Activated CD8-positive, alpha-beta memory T cell treated with anti-CD3 and anti-CD28 coated beads for 36 hours (primary cell): ENCODE results near the gene LGR6. TPM values are rescaled to one million over a fixed set of nuclear protein-coding genes. Genes with fewer than 3 reads are reported as not detected.
"Not testable (repeated sequence)": the region's sequence is repeated elsewhere in the genome, so short reads cannot be mapped to it uniquely, and the experiment has no call there.

Experiments
- CTCF ChIA-PET: fragments of 350-600 bp; sonication (Branson Sonifier 250); formaldehyde crosslinking; loops from one replicate; lab custom pipeline; 2021; ENCODE audit warnings: antibody characterized with exemption; lab: Charles Lee
- POLR2A ChIA-PET: fragments of 350-600 bp; sonication (Branson Sonifier 250); formaldehyde crosslinking; loops from one replicate; lab custom pipeline; 2021; ENCODE audit warnings: antibody characterized with exemption; lab: Charles Lee
- total RNA-seq, 2 experiments: library from RNA; stranded (reverse); gene quantifications; one replicate each; pipeline ENCODE4 v1.2.3, GENCODE V29; 2021

Gene LGR6
- total RNA-seq, 2 experiments from 2014 or later: 0.08 to 0.11 TPM

DNA sequence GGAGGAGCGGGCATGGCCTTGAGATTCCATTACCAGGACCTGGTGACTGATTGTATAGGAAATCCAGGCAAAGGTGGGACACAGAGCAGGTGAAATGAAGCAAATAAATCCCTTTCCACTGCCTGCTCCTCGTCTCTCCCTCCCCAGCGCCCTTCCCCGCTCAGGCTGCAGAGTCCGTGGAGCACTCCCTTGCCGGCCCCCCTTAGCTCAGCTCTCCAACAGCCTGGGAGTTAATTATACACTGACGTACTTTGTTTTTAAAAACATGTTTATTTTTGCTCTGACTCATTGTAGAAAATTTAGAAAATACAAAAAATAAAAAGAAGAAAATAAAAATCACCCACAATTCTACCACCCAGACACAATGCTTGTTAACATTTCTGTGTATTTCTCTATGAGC is 61.7 kb downstream of the LGR6 start:
- ChIA-PET CTCF (interaction anchor here (1.0 kb wide), 1 partner anchor 60 kb away, joined by 4 read pairs; no protein-coding TSS in a partner anchor), POLR2A (no interaction called here)

DNA sequence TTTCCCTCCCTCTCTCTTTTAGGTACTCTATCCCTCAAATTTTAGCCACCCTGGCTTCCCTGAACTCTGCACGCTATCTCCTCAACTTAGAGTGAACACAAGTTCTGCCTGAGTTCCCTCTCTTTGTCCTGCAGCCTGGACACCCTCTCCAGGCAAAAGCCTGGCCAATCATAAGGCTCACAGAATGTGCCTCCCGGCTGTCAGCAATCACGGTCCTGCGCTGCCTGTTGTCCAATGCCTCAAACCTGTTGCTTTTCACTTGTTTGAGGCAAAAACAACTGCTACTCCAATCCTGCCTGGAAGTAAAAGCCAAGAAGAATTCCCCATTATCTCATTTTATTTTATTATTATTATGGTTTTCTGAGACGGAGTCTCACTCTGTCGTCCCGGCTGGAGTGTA is 66.1 kb downstream of the LGR6 start:
- POLR2A ChIA-PET: no interaction called here
- CTCF ChIA-PET: no interaction called here

DNA sequence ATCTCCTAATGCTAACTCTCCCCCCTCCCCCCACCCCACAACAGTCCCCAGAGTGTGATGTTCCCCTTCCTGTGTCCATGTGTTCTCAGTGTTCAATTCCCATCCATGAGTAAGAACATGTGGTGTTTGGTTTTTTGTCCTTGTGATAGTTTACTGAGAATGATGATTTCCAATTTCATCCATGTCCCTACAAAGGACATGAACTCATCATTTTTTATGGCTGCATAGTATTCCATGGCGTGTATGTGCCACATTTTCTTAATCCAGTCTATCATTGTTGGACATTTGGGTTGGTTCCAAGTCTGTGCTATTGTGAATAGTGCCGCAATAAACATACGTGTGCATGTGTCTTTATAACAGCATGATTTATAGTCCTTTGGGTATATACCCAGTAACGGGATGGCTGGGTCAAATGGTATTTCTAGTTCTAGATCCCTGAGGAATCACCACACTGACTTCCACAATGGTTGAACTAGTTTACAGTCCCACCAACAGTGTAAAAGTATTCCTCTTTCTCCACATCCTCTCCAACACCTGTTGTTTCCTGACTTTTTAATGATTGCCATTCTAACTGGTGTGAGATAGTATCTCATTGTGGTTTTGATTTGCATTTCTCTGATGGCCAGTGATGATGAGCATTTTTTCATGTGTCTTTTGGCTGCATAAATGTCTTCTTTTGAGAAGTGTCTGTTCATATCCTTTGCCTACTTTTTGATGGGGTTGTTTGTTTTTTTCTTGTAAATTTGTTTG is 67.8 kb downstream of the LGR6 start:
- CTCF ChIA-PET, POLR2A ChIA-PET: not testable (repeated sequence)

DNA sequence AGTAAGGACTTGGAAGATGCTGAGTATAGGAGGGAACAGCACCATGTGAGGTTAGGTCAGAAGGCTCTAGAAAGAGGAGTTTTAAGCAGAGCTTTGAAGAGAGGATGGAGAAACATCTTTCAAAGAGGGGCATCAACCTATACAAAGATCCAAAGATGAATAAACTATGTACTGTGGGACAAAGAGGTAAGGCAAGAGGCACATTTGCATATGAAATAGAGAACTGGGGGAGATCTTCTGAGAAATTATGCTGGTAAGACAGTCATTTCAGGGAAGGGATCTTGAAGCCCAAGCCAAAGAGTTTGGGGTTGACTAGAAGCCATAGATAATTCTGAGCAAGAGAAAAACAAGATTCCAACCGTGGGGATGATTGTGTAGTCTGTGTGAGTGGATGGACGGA is 70.0 kb downstream of the LGR6 start:
- CTCF ChIA-PET: interaction anchor here (1.3 kb wide), 1 partner anchor 264 kb away, joined by 3 read pairs; no protein-coding TSS in a partner anchor

DNA sequence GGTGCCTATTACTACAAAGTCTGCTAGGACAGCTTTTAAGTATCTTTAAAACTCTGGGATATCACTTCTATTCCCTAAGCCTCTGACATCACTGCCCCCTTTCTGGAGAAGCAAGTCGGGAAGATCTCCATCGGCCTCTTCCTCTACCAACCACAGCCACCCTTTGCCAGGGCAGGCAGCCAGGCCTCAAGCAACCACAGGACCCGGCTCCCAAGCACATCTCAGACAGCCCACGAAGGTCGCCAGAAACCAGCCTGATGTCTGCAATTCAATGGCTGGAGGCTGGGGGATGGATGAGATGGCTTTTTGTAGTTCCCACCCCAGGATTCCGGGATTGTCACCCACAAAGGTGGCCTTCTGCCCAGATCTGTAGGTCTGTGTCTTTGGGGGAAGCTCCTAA is 70.7 kb downstream of the LGR6 start:
- CTCF ChIA-PET: interaction anchor here (1.3 kb wide), 1 partner anchor 265 kb away, joined by 3 read pairs; no protein-coding TSS in a partner anchor
- POLR2A ChIA-PET: no interaction called here

More for the DNA sequence above, 70.0 kb downstream of the LGR6 start:
- POLR2A ChIA-PET: no interaction called here

DNA sequence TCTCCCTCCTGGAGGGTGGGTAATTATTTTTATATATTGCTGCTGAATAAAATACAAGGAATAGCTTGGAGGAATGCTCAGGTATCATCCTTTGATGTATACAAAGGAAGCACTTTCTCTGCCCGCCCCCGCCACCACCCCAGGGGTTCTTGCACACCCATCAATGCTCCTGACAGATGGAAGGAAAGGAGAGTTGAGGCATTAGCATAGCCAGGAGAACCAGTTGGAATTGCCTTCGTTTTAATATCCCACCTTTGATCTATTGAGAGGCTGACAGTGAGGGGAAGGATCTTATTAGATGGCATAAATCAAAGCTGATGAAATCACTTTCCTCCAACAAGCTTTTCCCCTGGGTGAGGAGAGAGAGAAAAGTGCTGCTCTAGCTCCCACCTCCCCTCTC is 71.1 kb downstream of the LGR6 start:
- CTCF ChIA-PET: interaction anchor here (1.3 kb wide), 1 partner anchor 265 kb away, joined by 3 read pairs; no protein-coding TSS in a partner anchor
- POLR2A ChIA-PET: no interaction called here

DNA sequence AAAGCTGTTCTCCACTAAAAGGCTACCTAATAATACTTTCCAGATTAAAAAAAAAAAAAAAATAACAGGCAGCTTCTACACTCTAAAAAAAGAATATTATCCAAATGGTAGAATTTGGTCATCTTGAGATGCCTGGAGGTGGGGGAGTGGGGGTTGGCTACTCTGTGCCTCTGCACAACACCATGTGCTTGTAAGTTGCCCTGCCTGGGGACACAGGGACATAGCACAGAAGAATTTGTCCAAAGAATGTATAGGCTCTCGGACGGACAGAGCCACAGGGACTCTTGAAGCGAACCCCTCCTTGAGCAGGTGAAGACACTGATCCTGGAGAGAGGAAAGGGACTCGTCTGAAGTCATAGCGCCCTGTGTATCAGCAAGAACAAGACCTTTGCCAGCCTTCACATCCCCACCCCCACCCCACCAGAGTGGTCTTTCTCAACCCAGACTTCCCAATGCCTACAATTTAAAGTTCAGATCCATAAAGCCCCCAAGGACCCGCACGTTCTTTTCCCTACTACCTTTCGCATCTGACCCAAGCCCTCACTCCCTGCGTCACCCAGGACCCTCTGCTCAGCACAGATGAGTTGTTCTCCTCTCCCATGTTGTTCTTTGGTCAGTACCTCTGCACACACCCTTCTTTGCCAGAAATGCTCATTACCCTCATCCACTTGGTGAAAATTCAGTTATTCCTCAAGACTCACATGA is 72.6 kb downstream of the LGR6 start:
- ChIA-PET POLR2A (no interaction called here), CTCF (no interaction called here)

DNA sequence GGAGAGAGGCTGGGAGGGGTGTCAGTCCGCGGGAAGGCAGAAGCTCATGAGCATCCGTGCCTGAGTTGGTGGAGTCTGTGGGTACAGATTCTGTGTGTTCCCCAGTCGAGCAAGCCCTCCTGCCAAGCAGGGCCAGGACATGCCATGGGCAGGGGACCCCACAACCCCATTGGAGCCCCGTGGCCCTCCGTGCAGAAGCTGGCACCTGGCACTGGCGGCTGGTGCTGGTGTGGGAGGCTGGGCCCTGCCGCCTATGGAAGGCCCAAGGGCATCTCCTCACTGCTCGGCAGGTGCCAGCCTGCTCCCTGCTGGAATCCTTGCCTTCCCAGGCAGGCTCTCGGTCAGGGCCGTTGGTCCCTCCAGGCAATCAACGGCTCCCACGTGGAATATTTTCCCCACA is 74.4 kb downstream of the LGR6 start:
- POLR2A ChIA-PET: no interaction called here
- CTCF ChIA-PET: interaction anchor here (0.7 kb wide), 1 partner anchor 269 kb away, joined by 3 read pairs; no protein-coding TSS in a partner anchor

DNA sequence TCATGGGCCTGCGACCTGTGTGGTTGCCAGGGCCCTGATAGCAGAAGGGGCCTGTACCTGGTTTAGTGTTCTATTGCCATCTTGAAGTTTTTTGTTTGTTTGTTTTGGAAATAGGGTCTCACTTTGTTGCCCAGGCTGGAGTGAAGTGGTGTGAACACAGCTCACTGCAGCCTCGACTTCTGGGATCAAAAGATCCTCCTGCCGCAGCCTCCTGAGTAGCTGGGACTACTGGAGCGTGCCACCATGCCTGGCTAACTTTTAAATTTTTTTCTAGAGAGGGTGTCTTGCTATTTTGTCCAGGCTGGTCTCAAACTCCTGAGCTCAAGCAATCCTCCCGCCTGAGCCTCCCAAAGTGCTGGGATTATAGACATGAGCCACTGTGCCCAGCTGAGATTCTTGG is 75.2 kb downstream of the LGR6 start:
- ChIA-PET POLR2A (no interaction called here), CTCF (no interaction called here)

DNA sequence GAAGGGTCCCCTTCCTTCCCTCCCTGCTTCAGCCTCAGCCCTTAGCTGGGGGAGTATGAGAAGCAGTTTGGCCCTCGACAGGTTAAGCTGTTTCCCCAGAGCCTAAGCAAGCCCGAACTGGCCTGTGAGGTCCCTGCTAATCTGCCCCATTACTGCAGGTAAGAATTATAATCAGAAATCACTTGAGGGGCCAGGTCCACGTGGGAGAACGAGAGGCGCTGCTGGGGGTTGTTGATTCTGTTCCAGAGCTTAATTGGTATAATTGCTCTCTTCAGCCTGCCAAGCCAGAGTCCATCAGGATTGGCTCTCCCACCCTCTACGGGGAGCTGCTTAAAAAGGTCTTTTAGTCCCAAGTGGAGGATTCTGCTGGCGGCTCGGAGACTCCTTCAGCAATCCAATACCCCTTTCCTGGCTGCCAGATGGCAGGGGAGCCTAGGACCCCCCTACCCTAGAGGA is 77.3 kb downstream of the LGR6 start:
- POLR2A ChIA-PET: no interaction called here

DNA sequence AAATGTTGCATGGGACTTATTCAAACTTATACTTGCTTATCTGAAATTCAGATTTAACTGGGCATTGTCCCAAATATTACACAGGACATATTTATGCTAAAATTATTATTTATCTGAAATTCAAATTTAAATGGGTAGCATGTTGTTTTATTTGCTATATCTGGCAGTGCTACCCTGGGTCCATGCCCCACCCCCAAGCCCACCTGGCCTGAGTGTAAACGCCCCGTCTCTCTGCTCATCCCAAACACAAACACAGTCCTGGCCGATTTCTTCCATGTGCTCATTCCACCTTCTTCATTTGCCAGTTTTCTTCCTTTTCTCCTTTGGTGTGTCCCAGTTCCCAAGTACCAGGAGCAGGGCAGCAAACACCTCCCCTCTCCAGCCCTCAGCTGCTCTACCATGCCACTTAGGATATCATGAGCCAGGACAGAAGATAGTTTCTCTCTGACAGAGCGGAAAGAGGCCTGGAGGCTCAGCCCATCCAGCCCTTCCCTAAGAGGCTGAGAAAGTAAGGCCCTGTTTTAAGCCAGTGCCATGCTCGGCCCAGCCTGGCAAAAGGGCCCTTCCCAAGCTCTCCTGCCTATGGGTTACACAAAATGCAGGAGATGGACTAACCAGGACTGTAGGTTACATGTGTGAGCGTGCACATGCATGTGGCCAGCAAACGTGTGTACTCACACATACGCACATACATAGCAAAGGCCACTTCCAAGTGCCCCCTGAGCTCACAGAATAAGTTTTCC is 78.7 kb downstream of the LGR6 start:
- CTCF ChIA-PET: interaction anchor here (1.4 kb wide), 1 partner anchor 43 kb away, joined by 5 read pairs; no protein-coding TSS in a partner anchor
- POLR2A ChIA-PET: no interaction called here

More for the DNA sequence above, 77.3 kb downstream of the LGR6 start:
- CTCF ChIA-PET: interaction anchor here (1.0 to 1.4 kb wide), 2 partner anchors 45 to 65 kb away, joined by 3 to 5 read pairs; no protein-coding TSS in a partner anchor

DNA sequence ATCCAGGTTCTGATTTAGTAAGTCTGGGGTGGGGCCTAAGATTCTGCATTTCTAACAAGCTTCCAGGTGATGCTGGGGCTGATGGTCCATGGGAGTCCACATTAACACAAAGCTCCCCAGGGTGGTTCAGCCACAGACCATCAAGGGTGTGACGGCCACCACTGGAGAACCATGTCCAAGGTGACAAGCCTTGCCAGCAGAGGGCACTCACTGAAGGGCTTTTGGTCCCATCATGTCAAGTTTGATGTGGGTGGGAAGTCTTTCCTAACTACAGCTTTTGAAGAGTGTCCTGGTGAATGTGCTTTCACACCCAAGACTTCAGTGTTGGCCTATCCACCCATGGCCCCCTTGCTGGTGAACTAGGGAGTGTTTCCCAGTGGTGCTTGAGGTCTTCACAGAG is 81.0 kb downstream of the LGR6 start:
- ChIA-PET POLR2A (no interaction called here), CTCF (interaction anchor here (0.7 to 2.2 kb wide), 8 partner anchors 9 to 89 kb away, joined by 3 to 16 read pairs (median 3); no protein-coding TSS in a partner anchor)

DNA sequence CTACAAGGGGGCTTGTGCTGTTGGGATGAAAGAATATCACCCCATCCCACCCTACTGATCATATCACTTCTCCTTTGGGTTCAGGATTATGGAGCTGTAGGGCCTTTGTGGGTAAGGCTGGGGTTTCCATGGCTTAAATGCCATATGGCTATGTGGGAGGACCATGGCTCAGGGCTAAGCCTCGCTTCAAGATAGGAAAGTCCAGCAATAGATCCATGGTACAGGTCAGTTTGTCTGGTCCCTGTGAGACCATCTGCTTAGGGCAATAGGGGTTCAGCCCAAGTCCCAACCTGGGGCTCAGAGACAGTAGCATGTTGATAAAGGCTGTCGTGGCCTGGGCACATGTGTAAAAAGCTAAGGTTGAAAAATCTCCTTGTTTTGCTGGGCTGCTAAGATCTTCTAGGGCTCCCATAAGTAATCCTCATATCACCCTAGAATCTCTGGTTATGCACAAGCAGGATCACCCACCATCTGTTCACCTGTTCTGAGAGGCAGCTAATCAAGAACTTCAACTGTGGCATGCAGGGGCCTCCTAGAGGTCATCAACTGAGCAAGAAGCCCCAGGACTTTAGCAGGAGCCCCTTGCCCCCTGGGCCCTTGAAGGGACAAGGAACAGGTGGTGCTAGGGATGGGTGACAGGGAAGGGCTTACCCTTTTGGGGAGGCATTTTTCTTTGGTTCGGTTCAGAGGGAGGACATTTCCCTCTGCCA is 81.6 kb downstream of the LGR6 start:
- POLR2A ChIA-PET: no interaction called here
- CTCF ChIA-PET: interaction anchor here (1.0 to 2.2 kb wide), 5 partner anchors 11 to 86 kb away, joined by 3 to 16 read pairs (median 3); no protein-coding TSS in a partner anchor

DNA sequence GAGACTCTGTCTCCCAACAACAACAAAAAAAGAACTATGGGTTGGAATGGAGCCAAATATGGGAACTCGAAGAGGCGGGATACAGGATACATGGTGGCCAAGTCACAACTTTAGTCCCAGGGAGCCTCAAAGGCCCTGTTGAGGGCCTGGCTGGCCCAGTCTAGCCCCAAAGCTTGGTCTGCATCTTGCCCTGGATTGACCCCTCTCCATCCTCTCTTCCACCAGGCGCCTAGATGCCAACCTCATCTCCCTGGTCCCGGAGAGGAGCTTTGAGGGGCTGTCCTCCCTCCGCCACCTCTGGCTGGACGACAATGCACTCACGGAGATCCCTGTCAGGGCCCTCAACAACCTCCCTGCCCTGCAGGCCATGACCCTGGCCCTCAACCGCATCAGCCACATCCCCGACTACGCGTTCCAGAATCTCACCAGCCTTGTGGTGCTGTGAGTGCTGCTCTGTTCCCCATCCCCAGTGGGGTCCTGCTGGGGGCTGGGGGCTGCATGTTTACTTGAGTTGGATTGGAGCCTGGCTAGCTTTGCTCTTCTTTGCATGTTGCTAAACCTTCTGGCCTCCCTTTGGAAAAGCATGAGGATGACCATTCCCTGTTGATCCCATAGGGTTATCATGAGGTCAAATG is 82.6 kb downstream of the LGR6 start:
- ChIA-PET CTCF (no interaction called here), POLR2A (no interaction called here)

DNA sequence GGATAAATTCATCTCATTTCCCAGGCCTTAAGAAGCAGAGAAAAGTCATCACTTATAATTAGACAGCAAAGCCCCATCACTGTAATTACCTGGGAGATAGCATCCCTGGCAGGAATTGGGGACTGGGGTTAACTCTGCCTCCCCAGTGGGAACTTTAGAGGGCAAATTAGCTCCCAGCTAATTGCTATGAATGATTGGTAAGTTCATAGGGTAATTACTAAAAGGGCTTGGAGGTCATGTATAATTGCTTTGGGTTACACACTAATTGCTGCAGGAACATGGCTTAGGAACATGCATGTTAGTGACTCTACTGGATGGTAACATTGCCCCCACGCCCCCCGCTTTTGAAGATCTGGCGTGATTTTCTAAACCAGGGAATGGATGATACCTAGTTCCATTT is 83.3 kb downstream of the LGR6 start:
- ChIA-PET POLR2A (no interaction called here), CTCF (no interaction called here)

DNA sequence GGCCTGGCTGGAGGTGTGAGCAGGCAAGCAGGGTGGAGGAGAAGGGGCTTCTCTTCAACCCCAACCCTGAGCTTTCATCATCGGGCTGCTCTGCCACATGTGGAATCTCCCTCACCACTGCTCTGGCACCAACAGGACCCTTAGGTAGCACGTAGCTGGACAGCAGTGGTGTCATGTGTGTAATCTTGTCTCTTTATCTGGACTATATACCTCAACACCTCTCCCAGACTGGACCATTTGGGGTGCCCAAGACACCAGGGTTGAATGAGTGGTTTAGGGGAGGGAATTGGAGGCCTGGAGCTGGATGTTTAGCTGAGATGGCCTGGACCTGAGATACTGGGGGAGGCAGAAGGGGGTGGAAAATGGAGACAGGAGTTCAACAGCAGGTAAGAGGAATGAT is 85.2 kb downstream of the LGR6 start:
- POLR2A ChIA-PET: no interaction called here
- CTCF ChIA-PET: no interaction called here

DNA sequence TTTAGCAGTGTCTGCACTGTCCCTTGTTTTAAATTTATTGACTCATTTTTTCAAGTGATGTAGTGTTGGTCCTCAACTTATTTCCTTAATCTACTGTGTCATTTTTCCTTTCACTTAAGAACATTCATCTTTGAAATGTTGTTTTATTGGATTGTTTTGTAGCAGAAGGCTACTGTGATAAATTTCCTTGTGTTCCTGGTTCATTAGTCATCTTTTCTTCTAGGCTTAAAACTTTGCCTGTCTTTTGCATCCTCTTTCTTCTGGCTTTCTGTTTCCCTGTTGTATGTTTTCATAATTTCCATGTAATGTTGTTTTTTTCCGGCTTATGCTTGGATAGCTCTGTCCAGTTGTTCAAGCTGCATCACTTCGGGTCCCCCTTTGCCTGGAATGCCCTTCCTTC is 86.2 kb downstream of the LGR6 start:
- ChIA-PET POLR2A (no interaction called here), CTCF (no interaction called here)

DNA sequence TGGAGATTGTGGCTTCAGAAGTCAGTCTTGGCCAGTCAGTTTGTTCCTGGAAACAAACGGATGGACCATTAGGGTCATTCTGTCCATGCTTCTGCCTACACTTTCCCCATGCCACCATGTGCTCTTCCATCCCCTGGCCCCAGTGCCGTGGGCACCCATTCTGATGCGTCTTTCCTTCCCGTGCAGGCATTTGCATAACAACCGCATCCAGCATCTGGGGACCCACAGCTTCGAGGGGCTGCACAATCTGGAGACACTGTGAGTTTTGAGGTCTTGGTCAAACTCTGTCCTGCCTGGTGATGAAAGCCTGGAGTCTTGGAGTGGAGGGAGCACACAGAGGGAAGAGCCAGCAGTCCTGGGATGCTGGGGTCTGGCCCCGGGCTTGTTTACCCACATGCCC is 87.0 kb downstream of the LGR6 start:
- POLR2A ChIA-PET: no interaction called here
- CTCF ChIA-PET: no interaction called here
